HG03460 (cell line): Measurements from ENCODE around the gene CTRB2.
"Not testable (repeated sequence)": the region's sequence is repeated elsewhere in the genome, so short reads cannot be mapped to it uniquely, and the experiment has no call there.

Source experiments
- ATAC-seq: cut with Tn5 transposase; IDR thresholded peaks from one replicate; pipeline ENCODE4 v1.9.1; 2021; ENCODE audit not compliant: unreplicated experiment

CTRB2 gene

GRCh38 chr16:75227361-75228142 lies 20.6 kb upstream of the CTRB2 start:
- ATAC-seq = no peak

- ATAC-seq = no peak
Measured at GRCh38 chr16:75226550-75227360, 19.8 kb upstream of the CTRB2 start.

- no peak for ATAC-seq
Measured at GRCh38 chr16:75225678-75226515, 18.9 kb upstream of the CTRB2 start.

- no peak for ATAC-seq
Measured at GRCh38 chr16:75225092-75225491, 18.1 kb upstream of the CTRB2 start.

- ATAC-seq = no peak
Measured at GRCh38 chr16:75224306-75225082, 17.5 kb upstream of the CTRB2 start.

GRCh38 chr16:75223129-75223528 lies 16.2 kb upstream of the CTRB2 start:
- not testable (repeated sequence) for ATAC-seq

GRCh38 chr16:75222271-75222783 lies 15.4 kb upstream of the CTRB2 start:
- ATAC-seq = no peak

- ATAC-seq = no peak
Measured at GRCh38 chr16:75219838-75220237, 12.9 kb upstream of the CTRB2 start.

- ATAC-seq = no peak
Measured at GRCh38 chr16:75219088-75219487, 12.1 kb upstream of the CTRB2 start.

- no peak for ATAC-seq
Measured at GRCh38 chr16:75218256-75219076, 11.5 kb upstream of the CTRB2 start, which contains the start of gene CTRB1. CTRB1 (plus strand) TSS chr16:75218988; CDS start chr16:75219008, 20 bp downstream.

- ATAC-seq = no peak
Measured at GRCh38 chr16:75217389-75217851, 10.5 kb upstream of the CTRB2 start.

- no peak for ATAC-seq
Measured at GRCh38 chr16:75216576-75216975, 9.6 kb upstream of the CTRB2 start.

- no peak for ATAC-seq
Measured at GRCh38 chr16:75216127-75216526, 9.2 kb upstream of the CTRB2 start.

GRCh38 chr16:75211286-75211685 lies 4.3 kb upstream of the CTRB2 start:
- ATAC-seq = not testable (repeated sequence)

- no peak for ATAC-seq
Measured at GRCh38 chr16:75209944-75210343, 3.0 kb upstream of the CTRB2 start.

- ATAC-seq = not testable (repeated sequence)
Measured at GRCh38 chr16:75209514-75209913, 2.6 kb upstream of the CTRB2 start.

- ATAC-seq = no peak
Measured at GRCh38 chr16:75208861-75209505, 2.0 kb upstream of the CTRB2 start.

GRCh38 chr16:75208242-75208825 lies 1.4 kb upstream of the CTRB2 start:
- ATAC-seq = no peak
